ENCODE measurements around the gene TSC22D1.

DNA sequence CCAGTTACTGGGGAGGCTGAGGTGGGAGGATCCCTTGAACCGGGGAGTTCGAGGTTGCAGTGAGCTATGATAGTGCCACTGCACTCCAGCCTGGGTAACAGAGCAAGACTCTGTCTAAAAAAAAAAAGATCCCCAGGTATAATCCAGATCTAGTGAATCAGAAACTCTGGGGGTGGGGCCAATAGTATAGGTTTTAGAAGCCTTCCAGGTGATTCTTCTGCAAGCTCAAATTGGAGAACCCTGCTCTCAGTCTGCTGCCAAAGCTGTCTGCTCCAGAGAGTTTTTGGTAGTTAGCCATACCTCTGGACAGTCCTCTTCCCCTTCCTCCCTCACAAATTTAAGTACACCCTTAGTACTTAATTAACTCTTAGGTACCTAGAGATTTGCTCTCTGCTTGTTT is 174.6 kb downstream of the TSC22D1 start:
- TF ChIP-seq, protein P1, sequence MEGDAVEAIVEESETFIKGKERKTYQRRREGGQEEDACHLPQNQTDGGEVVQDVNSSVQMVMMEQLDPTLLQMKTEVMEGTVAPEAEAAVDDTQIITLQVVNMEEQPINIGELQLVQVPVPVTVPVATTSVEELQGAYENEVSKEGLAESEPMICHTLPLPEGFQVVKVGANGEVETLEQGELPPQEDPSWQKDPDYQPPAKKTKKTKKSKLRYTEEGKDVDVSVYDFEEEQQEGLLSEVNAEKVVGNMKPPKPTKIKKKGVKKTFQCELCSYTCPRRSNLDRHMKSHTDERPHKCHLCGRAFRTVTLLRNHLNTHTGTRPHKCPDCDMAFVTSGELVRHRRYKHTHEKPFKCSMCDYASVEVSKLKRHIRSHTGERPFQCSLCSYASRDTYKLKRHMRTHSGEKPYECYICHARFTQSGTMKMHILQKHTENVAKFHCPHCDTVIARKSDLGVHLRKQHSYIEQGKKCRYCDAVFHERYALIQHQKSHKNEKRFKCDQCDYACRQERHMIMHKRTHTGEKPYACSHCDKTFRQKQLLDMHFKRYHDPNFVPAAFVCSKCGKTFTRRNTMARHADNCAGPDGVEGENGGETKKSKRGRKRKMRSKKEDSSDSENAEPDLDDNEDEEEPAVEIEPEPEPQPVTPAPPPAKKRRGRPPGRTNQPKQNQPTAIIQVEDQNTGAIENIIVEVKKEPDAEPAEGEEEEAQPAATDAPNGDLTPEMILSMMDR (conservative IDR thresholded peaks at IDR 0.05; ENCODE audit: low read depth, low read length): no peak
- no peak for TF ChIP-seq EZH2 (IDR thresholded peaks at IDR 0.05; ENCODE audit: borderline replicate concordance, low read depth, low read length, poor library complexity, severe bottlenecking)

Measured in A673 (cell line).